IMR-90 (cell line): ENCODE data around the gene CEMIP2.

ENCODE experiments used
- CEBPB ChIP-seq: IDR thresholded peaks from 2 replicates; pipeline ENCODE4 v1.6.1; 2012; ENCODE audit warnings: low read depth, low read length, improper control_type of control experiment
- NFE2L2 ChIP-seq: fragments of 150-350 bp; IDR thresholded peaks from 2 replicates; pipeline ENCODE4 v1.6.1; 2016; ENCODE audit warnings: low read depth, mild to moderate bottlenecking, low read length
- POLR2A ChIP-seq: IDR thresholded peaks from 2 replicates; pipeline ENCODE4 v1.6.1; 2012; ENCODE audit warnings: mild to moderate bottlenecking, low read depth, low read length
- TF ChIP-seq, protein P1 (sequence below): conservative IDR thresholded peaks from 2 replicates; pipeline ENCODE4 v1.5.1; 2012; ENCODE audit warnings: mild to moderate bottlenecking, low read depth, low read length, improper control_type of control experiment

DNA sequence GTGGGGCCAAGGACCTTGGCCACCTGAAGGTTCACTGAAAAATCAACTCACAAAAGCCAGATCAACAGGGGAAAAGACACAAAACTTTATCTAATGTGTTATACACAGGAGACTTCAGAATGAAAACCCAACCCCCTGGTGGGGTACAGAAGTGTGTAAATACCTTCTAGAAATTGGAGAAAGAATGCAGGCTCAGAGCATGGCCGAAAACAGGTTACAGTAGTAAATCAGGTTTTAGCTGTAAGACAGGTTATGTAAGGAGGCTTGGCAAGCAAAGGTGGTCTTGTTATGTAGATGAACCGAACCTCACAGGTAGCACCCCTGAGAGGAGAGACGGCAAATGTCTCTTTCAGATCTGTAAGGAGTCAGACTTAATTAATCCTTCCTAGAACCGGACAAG is 10.0 kb downstream of the CEMIP2 start:
- TF ChIP-seq CEBPB = no peak
- TF ChIP-seq, protein P1, sequence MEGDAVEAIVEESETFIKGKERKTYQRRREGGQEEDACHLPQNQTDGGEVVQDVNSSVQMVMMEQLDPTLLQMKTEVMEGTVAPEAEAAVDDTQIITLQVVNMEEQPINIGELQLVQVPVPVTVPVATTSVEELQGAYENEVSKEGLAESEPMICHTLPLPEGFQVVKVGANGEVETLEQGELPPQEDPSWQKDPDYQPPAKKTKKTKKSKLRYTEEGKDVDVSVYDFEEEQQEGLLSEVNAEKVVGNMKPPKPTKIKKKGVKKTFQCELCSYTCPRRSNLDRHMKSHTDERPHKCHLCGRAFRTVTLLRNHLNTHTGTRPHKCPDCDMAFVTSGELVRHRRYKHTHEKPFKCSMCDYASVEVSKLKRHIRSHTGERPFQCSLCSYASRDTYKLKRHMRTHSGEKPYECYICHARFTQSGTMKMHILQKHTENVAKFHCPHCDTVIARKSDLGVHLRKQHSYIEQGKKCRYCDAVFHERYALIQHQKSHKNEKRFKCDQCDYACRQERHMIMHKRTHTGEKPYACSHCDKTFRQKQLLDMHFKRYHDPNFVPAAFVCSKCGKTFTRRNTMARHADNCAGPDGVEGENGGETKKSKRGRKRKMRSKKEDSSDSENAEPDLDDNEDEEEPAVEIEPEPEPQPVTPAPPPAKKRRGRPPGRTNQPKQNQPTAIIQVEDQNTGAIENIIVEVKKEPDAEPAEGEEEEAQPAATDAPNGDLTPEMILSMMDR = no peak
- no peak for TF ChIP-seq POLR2A
- TF ChIP-seq NFE2L2 = no peak
